ENCODE data around the gene TOP3A.

TOP3A gene

GRCh38 chr17:18225642-18226283 is 89.0 kb downstream of the TOP3A start:
- no peaks in the 10 kb centered on the region for H3K9me3 ChIP-seq (ENCODE audit: control insufficient read depth, low read length)
- H3K36me3 ChIP-seq (ENCODE audit: control insufficient read depth, insufficient read depth, low read length) = no peaks in the 10 kb centered on the region
- TF ChIP-seq CTCF (IDR thresholded peaks at IDR 0.05) = no peak
- peaks cover 4% of the 10 kb centered on the region for H3K4me1 ChIP-seq
- H3K27me3 ChIP-seq (ENCODE audit: control insufficient read depth, insufficient read depth, low read length) = no peaks in the 10 kb centered on the region
- H3K79me2 ChIP-seq = no peaks in the 10 kb centered on the region
- H3K4me2 ChIP-seq (ENCODE audit: low read length) = peak overlapping the region; percentile 91
- H2AFZ ChIP-seq = peak overlapping the region; percentile 77
- H3K4me3 ChIP-seq (ENCODE audit: low read depth, low read length) = peak overlapping the region; percentile 65
- no peak overlapping the region for H3K9ac ChIP-seq
- H3K27ac ChIP-seq = no peak overlapping the region

- Histone ChIP-seq H2AFZ (peak within 1 kb of the TSS; percentile 99), H3K9me3 (ENCODE audit: control insufficient read depth, low read length) (no peaks in the 10 kb centered on the region), H3K36me3 (ENCODE audit: control insufficient read depth, insufficient read depth, low read length) (no peaks in the 10 kb centered on the region), H3K27ac (peak within 1 kb of the TSS; percentile 27), H3K4me2 (ENCODE audit: low read length) (peak within 1 kb of the TSS; percentile 91), H3K27me3 (ENCODE audit: control insufficient read depth, insufficient read depth, low read length) (no peaks in the 10 kb centered on the region), H3K79me2 (no peaks in the 10 kb centered on the region), H3K4me1 (peaks cover 4% of the 10 kb centered on the region), H3K9ac (no peak within 1 kb of the TSS), H3K4me3 (ENCODE audit: low read depth, low read length) (peak within 1 kb of the TSS; percentile 65)
- TF ChIP-seq CTCF (IDR thresholded peaks at IDR 0.05) = no peak
Observed at GRCh38 chr17:18225121-18225641, 89.6 kb downstream of the TOP3A start, which contains the start of gene LLGL1. Gene LLGL1, plus strand, starts transcription at chr17:18225635. Its CDS starts 48 bp downstream, at chr17:18225683.

- Histone ChIP-seq H3K9me3 (ENCODE audit: control insufficient read depth, low read length) (no peaks in the 10 kb centered on the region), H3K79me2 (no peaks in the 10 kb centered on the region), H3K4me1 (peaks cover 4% of the 10 kb centered on the region), H3K4me3 (ENCODE audit: low read depth, low read length) (peak overlapping the region; percentile 39), H3K27me3 (ENCODE audit: control insufficient read depth, insufficient read depth, low read length) (no peaks in the 10 kb centered on the region), H3K9ac (no peak overlapping the region), H2AFZ (peak overlapping the region; percentile 99), H3K4me2 (ENCODE audit: low read length) (peak overlapping the region; percentile 75), H3K36me3 (ENCODE audit: control insufficient read depth, insufficient read depth, low read length) (no peaks in the 10 kb centered on the region), H3K27ac (peak overlapping the region; percentile 27)
- TF ChIP-seq CTCF (IDR thresholded peaks at IDR 0.05) = no peak
Observed at GRCh38 chr17:18224387-18225120, 90.2 kb downstream of the TOP3A start.

- Histone ChIP-seq H3K9me3 (ENCODE audit: control insufficient read depth, low read length) (no peaks in the 10 kb centered on the region), H3K27ac (no peak overlapping the region), H2AFZ (no peak overlapping the region), H3K27me3 (ENCODE audit: control insufficient read depth, insufficient read depth, low read length) (no peaks in the 10 kb centered on the region), H3K36me3 (ENCODE audit: control insufficient read depth, insufficient read depth, low read length) (no peaks in the 10 kb centered on the region), H3K79me2 (no peaks in the 10 kb centered on the region), H3K4me2 (ENCODE audit: low read length) (no peak overlapping the region), H3K9ac (no peak overlapping the region), H3K4me1 (peaks cover 4% of the 10 kb centered on the region), H3K4me3 (ENCODE audit: low read depth, low read length) (no peak overlapping the region)
- no peak for TF ChIP-seq CTCF (IDR thresholded peaks at IDR 0.05)
Observed at GRCh38 chr17:18224053-18224386, 90.8 kb downstream of the TOP3A start.

All from parathyroid adenoma (tissue), 2 donors.